GM15510 (cell line): ENCODE data around the gene SIRT7.

ENCODE experiments used
- POLR2A ChIP-seq: IDR thresholded peaks from 3 replicates; pipeline ENCODE4 v1.6.1; 2011; ENCODE audit warnings: borderline replicate concordance; ENCODE audit not compliant: insufficient read length; ENCODE audit errors: extremely low read depth

The SIRT7 gene

GRCh38 chr17:81929253-81930141 is 11.5 kb upstream of the SIRT7 start:
- no peak for TF ChIP-seq POLR2A

- TF ChIP-seq POLR2A: no peak
These were observed 10.7 kb upstream of the SIRT7 start for GRCh38 chr17:81928544-81929252.

GRCh38 chr17:81927653-81928543 is 9.9 kb upstream of the SIRT7 start, which contains the start of gene MAFG:
TSS of gene MAFG (minus strand) at chr17:81927735. CDS start at chr17:81923185, 4,550 bp downstream.
- TF ChIP-seq POLR2A: peak; percentile 46

- TF ChIP-seq POLR2A: no peak
These were observed 9.2 kb upstream of the SIRT7 start for GRCh38 chr17:81927152-81927652.

- peak; percentile 25 for TF ChIP-seq POLR2A
These were observed 8.6 kb upstream of the SIRT7 start for GRCh38 chr17:81926451-81927151.

GRCh38 chr17:81925860-81926450 is 8.0 kb upstream of the SIRT7 start:
- TF ChIP-seq POLR2A: no peak

- no peak for TF ChIP-seq POLR2A
These were observed 6.9 kb upstream of the SIRT7 start for GRCh38 chr17:81924557-81925532.

GRCh38 chr17:81923302-81924260 is 5.6 kb upstream of the SIRT7 start:
- no peak for TF ChIP-seq POLR2A

GRCh38 chr17:81922566-81923301 is 4.8 kb upstream of the SIRT7 start:
- no peak for TF ChIP-seq POLR2A

- no peak for TF ChIP-seq POLR2A
These were observed 4.1 kb upstream of the SIRT7 start for GRCh38 chr17:81921996-81922565.
